OCI-LY1 (cell line): Measurements from ENCODE around the gene ASB15.

Source experiments
- CTCF ChIP-seq: fragments of 200-600 bp; sonication (generic), shearing (Covaris generic); IDR thresholded peaks from 2 replicates; pipeline ENCODE4 v1.5.1; 2017; ENCODE audit warnings: mild to moderate bottlenecking, antibody characterized with exemption, low read length, moderate library complexity, mixed read lengths
- EZH2 ChIP-seq: fragments of 200-600 bp; sonication (generic), shearing (Covaris generic); IDR thresholded peaks from 2 replicates; pipeline ENCODE4 v1.8.0; 2017; ENCODE audit warnings: borderline replicate concordance, mixed run types, mild to moderate bottlenecking, antibody characterized with exemption, low read length, moderate library complexity, mixed read lengths

GRCh38 chr7:123687727-123688126 is 86.1 kb downstream of the ASB15 start:
- TF ChIP-seq CTCF (no peak), EZH2 (no peak)
